Chondrocyte (in vitro differentiated cells): ENCODE results near the gene ATG7. TPM values are rescaled to one million over a fixed set of nuclear protein-coding genes. Genes with fewer than 3 reads are reported as not detected.
A peak's percentile ranks its signal among the peaks of the same experiment; 100 is the strongest.

Experiments used
- DNase-seq: peaks from one replicate; pipeline ENCODE4 v3.0.0; 2021; ENCODE audit warnings: mixed read lengths, low spot score
- H3K27ac Mint-ChIP-seq: one replicate; pipeline ENCODE4 v1.8.0; 2021; ENCODE audit warnings: mild to moderate bottlenecking, moderate library complexity, mixed read lengths; ENCODE audit not compliant: unreplicated experiment
- H3K27me3 Mint-ChIP-seq: 2 replicates; pipeline ENCODE4 v1.8.0; 2021; ENCODE audit warnings: low read depth, mixed read lengths
- H3K36me3 Mint-ChIP-seq: 2 replicates; pipeline ENCODE4 v1.8.0; 2021; ENCODE audit warnings: low read depth, mixed read lengths
- H3K4me1 Mint-ChIP-seq: 2 replicates; pipeline ENCODE4 v1.8.0; 2021; ENCODE audit warnings: low read depth, mild to moderate bottlenecking, mixed read lengths
- H3K4me3 Mint-ChIP-seq: one replicate; pipeline ENCODE4 v1.8.0; 2021; ENCODE audit warnings: mild to moderate bottlenecking, moderate library complexity, mixed read lengths; ENCODE audit not compliant: unreplicated experiment
- H3K9me3 Mint-ChIP-seq: 2 replicates; pipeline ENCODE4 v1.8.0; 2021; ENCODE audit warnings: low read depth, mixed read lengths
- total RNA-seq: library from RNA; stranded (reverse); gene quantifications from 3 replicates; pipeline ENCODE4 v1.2.1, GENCODE V29; 2021
- TF ChIP-seq, protein P1 (sequence below): fragments of 200-600 bp; sonication (generic); IDR thresholded peaks from 2 replicates; pipeline ENCODE4 v1.5.0; 2021; ENCODE audit warnings: antibody characterized with exemption, mild to moderate bottlenecking, moderate library complexity

ATG7 gene
- total RNA-seq, 1 donor from 2014 or later = 27.4 TPM

DNA sequence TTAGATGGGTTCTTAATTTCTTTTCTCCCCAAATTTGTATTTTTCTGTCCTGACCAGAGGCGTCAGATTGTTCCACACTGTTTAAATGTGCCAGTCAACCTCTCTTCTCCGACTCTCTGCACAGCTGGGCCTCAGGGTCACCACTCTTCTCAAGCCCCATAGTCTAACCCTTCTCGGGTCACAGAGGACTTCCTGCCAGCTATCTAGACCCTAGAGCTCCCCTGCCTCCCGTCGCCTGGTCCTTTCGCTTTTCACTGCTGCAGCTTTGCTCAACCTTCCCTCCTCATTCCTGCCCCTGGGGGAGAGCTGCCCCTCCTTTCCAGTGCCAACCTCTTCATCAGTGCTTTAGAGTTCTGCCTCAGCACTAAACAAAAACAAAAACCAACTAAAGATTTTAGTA, 151.7 kb downstream of the ATG7 start:
- no peak for DNase-seq

DNA sequence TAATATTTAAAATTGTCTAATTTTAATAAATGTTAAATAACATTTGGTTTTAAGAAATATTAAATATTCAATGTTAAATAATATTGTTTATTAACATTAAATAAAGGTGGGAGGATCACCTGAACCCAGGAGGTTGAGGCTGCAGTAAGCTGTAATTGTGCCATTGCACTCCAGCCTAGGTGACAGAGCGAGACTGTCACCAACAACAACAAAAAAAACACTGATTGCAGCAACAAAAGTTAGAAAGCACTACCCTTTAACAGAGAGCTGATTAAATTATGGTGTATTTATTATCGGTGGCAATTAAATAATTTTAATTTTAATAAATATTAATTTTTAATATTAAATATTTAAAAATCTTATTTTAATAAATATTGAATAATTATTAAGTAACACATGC, 152.1 kb downstream of the ATG7 start:
- Mint-ChIP-seq H3K27ac (no peak overlapping the region), H3K4me3 (no peak overlapping the region)

More for the DNA sequence above, 151.7 kb downstream of the ATG7 start:
- TF ChIP-seq, protein P1, sequence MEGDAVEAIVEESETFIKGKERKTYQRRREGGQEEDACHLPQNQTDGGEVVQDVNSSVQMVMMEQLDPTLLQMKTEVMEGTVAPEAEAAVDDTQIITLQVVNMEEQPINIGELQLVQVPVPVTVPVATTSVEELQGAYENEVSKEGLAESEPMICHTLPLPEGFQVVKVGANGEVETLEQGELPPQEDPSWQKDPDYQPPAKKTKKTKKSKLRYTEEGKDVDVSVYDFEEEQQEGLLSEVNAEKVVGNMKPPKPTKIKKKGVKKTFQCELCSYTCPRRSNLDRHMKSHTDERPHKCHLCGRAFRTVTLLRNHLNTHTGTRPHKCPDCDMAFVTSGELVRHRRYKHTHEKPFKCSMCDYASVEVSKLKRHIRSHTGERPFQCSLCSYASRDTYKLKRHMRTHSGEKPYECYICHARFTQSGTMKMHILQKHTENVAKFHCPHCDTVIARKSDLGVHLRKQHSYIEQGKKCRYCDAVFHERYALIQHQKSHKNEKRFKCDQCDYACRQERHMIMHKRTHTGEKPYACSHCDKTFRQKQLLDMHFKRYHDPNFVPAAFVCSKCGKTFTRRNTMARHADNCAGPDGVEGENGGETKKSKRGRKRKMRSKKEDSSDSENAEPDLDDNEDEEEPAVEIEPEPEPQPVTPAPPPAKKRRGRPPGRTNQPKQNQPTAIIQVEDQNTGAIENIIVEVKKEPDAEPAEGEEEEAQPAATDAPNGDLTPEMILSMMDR = no peak
- Mint-ChIP-seq H3K4me1 (peaks cover 26% of the 10 kb centered on the region), H3K4me3 (no peak overlapping the region), H3K27me3 (no peaks in the 10 kb centered on the region), H3K9me3 (peaks cover 6% of the 10 kb centered on the region), H3K36me3 (peaks cover 3% of the 10 kb centered on the region), H3K27ac (no peak overlapping the region)

DNA sequence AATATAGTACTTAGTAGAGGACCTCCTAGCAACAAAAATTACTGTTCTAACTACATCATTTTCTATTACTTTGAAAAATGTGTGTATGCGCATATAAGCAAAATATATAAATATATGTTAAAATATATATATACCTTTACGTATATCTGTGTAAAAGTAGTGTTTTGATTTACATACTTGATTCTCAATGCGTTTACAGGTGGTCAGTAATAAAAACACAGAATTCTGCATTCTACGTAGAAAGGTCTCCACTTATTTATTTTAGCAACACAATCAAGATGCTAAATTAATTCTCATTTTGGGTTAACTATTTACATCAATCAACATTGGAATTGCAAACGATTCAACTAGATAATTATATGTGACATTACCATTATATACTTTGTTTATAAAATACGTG, 158.0 kb downstream of the ATG7 start:
- H3K27me3 Mint-ChIP-seq = no peaks in the 10 kb centered on the region
- TF ChIP-seq, protein P1 = no peak
- H3K9me3 Mint-ChIP-seq = peaks cover 6% of the 10 kb centered on the region
- no peak overlapping the region for H3K4me3 Mint-ChIP-seq
- no peak for DNase-seq
- peaks cover 34% of the 10 kb centered on the region for H3K4me1 Mint-ChIP-seq
- H3K36me3 Mint-ChIP-seq = peaks cover 3% of the 10 kb centered on the region
- H3K27ac Mint-ChIP-seq = peak overlapping the region; percentile 76

More for the DNA sequence above, 152.1 kb downstream of the ATG7 start:
- no peak for DNase-seq
- Mint-ChIP-seq H3K27me3 (no peaks in the 10 kb centered on the region), H3K36me3 (peaks cover 3% of the 10 kb centered on the region), H3K4me1 (peaks cover 25% of the 10 kb centered on the region), H3K9me3 (peaks cover 6% of the 10 kb centered on the region)
- TF ChIP-seq, protein P1 = no peak

DNA sequence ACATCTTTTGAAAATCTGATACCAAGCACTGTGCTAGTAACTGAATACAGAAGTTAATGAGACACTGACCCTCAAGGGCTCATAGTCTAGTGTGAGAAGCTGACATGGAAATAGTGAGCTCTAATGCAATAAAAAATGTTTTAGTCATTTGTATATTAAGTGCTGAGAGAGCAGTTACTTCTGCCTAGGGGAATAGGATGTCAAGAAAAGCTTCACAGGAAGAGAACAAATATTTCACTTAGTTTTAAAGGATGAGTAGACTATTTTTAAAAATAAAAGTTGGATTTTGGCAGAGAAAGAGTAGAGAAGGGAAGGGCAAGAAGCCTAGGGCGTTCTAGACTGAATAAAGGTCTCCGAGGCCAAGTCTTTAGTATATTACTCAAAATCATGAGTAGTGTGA, 158.4 kb downstream of the ATG7 start:
- Mint-ChIP-seq H3K27me3 (no peaks in the 10 kb centered on the region), H3K36me3 (peaks cover 3% of the 10 kb centered on the region), H3K4me3 (no peak overlapping the region), H3K4me1 (peaks cover 35% of the 10 kb centered on the region), H3K9me3 (peaks cover 2% of the 10 kb centered on the region), H3K27ac (peak overlapping the region; percentile 76)
- TF ChIP-seq, protein P1 = no peak
- no peak for DNase-seq

DNA sequence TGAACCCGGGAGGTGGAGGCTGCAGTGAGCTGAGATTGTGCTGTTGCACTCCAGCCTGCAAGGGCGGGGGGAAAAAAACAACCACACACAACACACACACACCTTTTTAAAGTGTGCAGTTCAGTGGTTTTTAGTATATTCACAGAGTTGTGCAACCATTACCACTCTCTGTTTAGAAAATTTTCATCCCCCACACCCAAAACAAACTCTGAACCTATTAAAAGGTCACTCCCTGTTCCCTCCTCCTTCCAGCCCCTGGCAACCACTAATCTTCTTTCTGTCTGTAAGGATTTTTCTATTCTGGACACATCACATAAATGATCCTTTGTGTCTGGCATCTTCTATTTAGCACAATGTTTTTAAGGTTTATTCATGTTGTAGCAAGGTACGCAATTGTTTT, 159.1 kb downstream of the ATG7 start:
- H3K27ac Mint-ChIP-seq = peak overlapping the region; percentile 76
- TF ChIP-seq, protein P1 = no peak
- peaks cover 3% of the 10 kb centered on the region for H3K36me3 Mint-ChIP-seq
- H3K9me3 Mint-ChIP-seq = peaks cover 1% of the 10 kb centered on the region
- DNase-seq = no peak
- H3K4me1 Mint-ChIP-seq = peaks cover 37% of the 10 kb centered on the region
- no peaks in the 10 kb centered on the region for H3K27me3 Mint-ChIP-seq
- no peak overlapping the region for H3K4me3 Mint-ChIP-seq
